ENCODE results near the gene OR13H1.
"Not testable (repeated sequence)": the region's sequence is repeated elsewhere in the genome, so short reads cannot be mapped to it uniquely, and the experiment has no call there.

Gene OR13H1, protein sequence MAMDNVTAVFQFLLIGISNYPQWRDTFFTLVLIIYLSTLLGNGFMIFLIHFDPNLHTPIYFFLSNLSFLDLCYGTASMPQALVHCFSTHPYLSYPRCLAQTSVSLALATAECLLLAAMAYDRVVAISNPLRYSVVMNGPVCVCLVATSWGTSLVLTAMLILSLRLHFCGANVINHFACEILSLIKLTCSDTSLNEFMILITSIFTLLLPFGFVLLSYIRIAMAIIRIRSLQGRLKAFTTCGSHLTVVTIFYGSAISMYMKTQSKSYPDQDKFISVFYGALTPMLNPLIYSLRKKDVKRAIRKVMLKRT

DNA sequence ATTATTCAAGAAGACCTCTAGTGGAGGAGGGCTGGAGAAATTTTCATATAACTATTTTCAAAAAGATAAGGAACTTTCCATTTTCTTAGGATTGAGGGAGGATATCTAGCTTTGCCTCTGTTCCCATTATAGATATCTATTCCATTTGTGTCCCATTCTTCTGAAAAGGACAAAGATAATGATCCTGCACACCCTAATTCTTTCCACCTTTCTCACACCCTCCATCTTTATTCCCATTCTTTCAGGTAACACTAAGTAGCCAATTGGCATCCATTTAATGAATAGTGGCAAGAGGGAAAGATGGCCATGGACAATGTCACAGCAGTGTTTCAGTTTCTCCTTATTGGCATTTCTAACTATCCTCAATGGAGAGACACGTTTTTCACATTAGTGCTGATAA is at the start of gene OR13H1:
Gene OR13H1 (plus strand): TSS at position 301 of the 400 bp plus-strand sequence. CDS start 0 bp downstream, at position 301.
- DNase-seq (ENCODE audit: low spot score): no peak

DNA sequence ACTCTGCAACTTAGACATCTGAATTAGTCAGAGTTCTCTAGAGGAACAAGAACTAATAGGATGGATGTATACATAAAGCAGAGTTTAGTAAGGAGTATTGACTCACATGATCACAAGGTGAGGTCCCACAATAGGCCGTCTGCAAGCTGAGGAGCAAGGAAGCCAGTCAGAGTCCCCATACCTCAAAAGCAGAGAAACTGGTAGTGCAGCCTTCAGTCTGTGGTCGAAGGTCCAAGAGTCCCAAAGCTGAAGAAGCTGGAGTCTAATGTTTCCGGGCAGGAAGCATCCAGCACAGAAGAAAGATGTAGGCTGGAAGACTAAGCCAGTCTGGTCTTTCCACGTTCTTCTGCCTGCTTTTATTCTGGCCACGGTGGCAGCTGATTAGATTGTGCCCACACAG is 42.3 kb upstream of the OR13H1 start:
- DNase-seq (ENCODE audit: low spot score): not testable (repeated sequence)

DNA sequence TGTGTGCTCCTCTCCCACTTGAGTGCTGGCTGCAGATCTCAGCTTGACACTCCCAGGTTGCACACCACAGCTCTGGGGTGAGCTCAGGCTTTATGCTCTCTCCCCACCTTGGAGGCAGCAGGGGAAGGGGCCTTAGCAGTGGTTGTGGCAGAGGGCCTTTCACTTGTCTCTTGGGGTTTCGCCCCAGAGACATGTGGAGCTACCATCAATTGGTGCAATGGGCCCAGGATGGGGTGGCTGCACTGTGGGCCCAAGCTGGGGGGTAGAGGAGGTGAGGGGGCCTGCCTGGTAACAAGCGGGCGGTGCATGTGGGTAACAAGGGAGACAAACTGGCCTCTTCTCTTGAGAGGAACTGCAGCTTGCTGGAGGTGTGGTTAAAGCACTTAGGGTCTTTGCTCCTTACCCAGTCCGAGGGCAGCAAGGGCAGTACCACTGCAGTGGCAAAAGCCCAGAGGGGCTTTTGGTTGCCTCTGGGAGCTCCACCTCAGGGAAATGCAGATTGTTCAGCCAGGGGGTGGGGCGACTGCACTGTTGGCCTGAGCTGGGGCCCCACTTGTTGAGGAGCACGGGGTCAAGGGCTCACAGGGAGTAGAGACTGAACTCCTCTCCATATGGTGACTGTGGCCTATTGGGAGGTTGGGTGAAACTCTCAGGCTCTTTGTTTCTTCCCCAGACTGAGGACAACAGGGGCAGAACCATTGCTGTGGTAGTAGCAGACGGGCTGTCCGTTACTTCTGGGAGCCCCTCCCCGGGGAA is 30.5 kb upstream of the OR13H1 start:
- no peak for DNase-seq (ENCODE audit: low spot score)

DNA sequence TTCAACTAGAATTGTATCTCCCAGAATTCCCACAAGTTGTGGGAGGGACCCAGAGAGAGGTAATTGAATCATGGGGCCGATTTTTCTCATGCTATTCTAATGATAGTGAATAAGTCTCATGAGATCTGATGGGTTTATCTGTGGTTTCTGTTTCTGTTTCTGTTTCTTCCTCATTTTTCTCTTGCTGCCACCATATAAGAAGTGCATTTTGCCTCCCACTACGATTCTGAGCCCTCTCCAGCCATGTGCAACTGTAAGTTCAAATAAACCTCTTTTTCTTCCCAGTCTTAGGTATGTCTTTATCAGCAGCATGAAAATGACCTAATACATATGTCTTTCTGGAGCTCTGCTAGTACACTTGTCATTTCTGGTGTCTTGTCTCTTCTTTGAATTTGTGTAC is 22.1 kb upstream of the OR13H1 start:
- no peak for DNase-seq (ENCODE audit: low spot score)

DNA sequence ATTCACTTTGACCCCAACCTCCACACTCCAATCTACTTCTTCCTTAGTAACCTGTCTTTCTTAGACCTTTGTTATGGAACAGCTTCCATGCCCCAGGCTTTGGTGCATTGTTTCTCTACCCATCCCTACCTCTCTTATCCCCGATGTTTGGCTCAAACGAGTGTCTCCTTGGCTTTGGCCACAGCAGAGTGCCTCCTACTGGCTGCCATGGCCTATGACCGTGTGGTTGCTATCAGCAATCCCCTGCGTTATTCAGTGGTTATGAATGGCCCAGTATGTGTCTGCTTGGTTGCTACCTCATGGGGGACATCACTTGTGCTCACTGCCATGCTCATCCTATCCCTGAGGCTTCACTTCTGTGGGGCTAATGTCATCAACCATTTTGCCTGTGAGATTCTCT is 344 bp downstream of the OR13H1 start:
- DNase-seq (ENCODE audit: low spot score): no peak

DNA sequence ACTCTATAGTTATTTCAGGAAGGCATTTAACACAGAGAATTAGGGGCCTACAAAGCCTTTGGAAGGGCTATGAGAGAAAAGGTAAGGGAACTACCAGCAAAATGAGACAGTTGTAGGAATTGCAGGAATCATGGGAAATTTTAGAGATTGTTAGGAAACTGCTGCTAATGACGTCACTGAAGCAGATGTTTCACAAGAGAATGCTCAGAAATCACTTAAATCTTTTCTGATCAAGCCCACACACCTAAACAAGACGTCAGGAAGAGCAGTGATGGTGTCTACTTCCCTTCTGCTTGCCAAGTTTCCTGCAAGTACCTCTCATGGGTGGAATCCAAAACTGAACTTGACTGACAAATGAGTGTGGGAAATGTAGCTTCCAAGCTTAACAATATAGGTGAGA is 5.1 kb downstream of the OR13H1 start:
- no peak for DNase-seq (ENCODE audit: low spot score)

DNA sequence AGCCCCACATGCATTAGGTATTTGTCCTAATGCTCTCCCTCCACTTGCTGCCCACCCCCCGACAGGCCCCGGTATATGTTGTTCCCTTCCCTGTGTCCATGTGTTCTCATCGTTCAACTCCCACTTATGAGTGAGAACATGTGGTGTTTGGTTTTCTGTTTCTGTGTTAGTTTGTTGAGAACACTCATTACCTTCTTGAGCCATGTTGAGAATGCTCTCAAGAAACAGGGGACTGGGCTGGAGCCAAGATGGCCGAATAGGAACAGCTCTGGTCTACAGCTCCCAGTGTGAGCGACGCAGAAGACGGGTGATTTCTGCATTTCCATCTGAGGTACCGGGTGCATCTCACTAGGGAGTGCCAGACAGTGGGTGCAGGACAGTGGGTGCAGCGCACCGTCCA is 8.6 kb downstream of the OR13H1 start:
- DNase-seq (ENCODE audit: low spot score): not testable (repeated sequence)

DNA sequence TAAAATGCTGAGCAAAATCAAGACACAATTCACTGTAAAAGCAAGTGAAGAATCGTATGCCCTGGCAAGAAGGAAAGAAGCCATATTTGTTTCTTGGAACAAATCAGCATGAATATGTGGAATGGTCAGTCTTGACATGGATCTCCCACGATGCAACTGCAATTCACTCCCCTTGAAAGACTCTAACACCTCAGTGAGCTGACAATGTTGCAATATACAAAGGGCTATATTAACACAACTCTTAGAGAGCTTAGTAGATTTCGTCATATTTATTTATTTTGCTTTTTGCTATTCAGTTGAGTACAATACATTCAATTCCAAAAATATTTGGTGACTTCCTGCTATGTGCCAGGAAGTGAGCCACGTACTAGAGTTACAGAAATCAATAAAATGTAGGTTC is 14.7 kb downstream of the OR13H1 start:
- DNase-seq (ENCODE audit: low spot score): no peak

DNA sequence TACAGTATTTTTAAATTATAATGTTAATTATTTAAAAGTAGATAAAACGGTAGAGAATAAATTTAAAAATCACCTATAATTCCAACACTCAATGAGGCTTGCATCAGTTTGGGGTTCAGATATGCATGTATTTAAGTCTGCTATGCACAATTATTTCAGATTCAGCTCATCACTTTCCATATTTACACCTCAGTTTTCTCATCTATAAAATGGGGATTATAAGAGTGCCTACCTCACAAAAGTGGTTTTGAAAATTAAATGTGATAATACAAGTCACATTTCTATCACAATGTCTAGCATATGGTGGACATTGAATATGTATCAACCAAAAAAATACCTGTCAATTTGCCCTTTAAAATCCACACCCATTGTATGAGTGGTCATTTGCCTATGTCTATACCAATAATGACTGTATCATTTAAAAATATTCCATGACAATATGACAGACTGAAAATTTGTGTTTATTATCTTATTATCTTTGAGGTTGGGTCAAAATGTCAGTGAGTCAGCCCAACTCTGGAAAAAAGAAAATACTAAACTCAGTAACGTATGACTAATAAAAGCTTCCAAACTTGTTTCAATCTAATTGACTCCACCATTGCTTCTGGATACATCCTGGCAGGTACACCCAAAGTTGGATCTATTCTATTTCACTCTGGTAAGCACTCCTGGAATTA is 20.8 kb downstream of the OR13H1 start:
- DNase-seq (ENCODE audit: low spot score): no peak

DNA sequence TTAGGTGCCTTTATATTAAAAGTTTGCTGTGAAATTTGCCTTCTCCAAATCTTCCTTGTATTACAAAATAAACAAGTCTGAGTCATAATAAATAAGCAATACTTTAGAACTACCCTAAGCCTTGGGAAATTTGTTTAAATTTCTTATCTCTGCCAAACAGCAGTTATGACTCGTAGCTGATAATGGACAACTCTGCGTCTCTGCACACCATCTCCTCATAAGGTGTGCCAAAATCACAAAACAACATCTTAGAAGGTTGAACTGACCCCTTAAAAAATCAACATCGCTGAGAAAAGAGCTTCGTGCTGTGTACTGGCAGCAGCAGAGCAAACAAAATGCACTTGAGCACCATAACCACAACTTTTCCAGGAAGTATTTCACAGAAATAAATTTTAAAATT is 22.0 kb downstream of the OR13H1 start:
- no peak for DNase-seq (ENCODE audit: low spot score)

DNA sequence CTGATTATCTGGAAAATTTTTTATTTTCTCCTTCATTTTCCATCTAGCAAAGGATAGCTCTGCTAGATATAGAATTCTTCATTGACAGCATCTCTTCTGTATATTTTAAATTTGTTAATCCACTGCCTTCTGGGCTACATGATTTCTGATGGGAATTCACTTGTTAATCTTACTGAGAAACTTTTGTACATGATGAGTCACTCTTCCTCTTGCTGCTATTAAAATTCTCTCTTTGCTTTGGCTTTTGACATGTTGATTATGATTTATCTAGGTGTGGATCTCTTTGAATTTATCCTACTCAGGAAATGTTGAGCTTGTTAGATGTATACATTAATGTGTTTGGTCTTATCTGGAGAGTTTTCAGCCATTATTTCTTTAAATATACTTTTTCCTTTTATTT is 27.5 kb downstream of the OR13H1 start:
- no peak for DNase-seq (ENCODE audit: low spot score)

DNA sequence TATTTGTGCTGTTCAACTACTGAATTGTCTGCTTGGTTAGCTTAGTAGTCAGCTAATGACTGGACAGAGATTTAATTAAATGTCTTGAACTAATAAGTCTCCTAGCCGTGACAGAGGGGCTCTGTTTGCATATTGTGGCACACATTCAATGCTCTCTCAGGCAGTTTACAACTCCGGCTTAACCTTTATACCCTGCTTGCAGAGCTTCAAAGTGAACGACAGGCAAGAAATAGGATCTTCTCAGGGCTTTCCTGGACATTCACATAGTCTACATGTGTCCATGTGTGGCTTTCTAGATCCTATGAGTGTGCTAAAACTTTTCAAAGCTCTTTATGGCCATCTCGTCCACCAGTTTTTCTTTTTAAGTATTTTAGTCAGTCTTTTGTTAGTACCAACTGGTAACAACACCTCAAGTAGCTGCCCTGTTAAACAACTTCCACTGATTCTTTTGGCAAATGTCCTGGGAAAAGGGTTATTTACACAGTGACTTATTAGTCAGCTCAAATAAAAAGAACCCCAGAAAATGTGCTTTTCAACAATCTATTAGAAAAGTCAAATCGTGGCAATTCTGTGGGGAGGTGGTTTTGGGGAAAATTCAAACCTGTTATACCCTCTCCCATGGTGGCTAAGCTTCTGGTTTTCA is 28.6 kb downstream of the OR13H1 start:
- DNase-seq (ENCODE audit: low spot score): no peak

DNA sequence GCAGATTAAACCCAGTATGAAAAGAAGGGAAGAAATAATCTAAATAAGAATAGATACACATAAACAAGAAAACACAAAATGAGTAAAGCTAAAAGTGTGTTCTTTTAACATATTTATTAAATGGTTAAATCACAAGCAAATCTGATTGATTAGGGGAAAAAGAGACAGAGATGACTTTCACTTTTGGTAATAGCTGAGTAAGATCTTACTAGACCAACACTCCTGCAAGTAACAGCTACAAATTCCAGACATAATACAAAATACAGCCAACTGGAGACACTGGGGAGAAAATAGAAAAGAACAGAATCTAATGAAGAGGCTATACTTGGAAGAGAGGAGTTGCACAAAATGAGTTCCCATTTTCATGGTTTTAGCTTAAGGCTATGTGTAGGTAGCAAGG is 33.5 kb downstream of the OR13H1 start:
- DNase-seq (ENCODE audit: low spot score): no peak

DNA sequence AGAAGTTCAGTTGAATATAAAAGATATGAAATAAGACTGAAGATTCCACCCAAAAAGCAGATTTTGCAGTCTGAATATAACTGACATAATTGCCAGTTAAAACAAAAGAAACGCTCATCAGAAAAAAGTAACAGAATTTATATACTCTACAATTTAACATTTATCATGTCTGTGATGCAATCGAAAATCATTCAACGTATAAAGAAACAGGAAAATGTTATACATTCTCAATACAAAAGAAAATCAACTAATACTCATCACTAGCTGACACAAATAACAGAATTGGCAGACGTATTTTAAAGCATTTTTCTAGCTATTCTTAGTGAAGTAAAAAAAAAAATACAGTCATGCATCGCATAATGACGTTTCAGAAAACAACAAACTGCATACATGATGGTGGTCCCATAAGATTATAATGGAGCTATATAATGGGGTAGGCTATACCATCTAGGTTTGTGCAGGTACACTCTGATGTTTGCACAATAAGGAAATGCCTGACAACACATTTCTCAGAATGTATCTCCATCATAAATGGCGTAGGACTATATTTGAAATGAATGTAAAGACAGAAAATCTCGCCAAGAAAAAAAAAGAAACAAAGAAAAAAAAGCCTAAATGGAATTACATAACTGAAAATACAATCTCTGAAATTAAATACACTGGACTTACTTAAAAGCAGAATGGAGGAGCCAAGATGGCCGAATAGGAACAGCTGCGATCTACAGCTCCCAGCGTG is 34.3 kb downstream of the OR13H1 start:
- DNase-seq (ENCODE audit: low spot score): no peak

DNA sequence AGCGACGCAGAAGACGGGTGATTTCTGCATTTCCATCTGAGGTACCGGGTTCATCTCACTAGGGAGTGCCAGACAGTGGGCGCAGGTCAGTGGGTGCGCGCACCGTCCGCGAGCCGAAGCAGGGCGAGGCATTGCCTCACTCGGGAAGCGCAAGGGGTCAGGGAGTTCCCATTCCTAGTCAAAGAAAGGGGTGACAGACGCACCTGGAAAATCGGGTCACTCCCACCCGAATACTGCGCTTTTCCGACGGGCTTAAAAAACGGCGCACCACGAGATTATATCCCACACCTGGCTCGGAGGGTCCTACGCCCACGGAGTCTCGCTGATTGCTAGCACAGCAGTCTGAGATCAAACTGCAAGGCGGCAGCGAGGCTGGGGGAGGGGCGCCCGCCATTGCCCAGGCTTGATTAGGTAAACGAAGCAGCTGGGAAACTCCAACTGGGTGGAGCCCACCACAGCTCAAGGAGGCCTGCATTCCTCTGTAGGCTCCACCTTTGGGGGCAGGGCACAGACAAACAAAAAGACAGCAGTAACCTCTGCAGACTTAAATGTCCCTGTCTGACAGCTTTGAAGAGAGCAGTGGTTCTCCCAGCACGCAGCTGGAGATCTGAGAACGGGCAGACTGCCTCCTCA is 35.0 kb downstream of the OR13H1 start:
- not testable (repeated sequence) for DNase-seq (ENCODE audit: low spot score)

DNA sequence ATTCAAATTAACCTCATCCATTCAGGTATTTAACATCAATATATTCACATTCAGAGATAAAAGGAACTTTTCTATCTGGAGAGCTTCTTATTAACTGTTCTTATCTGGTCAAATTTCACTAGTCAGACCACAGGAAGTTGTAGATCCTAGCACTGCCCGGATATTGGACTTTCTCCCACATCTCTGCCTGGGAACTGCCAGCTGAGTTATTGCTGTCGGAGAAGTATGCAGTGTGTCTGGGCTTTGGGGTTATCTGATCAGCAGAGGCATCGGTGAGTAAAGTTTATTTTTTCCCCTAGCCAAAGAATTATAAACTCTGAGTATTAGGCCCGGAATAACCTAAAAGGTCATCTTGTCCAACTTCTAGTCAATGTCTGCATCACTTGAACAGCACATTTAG is 45.1 kb downstream of the OR13H1 start:
- no peak for DNase-seq (ENCODE audit: low spot score)

All from kidney tubule cell (primary cell).